ENCODE results near the gene ALDH5A1.

Gene ALDH5A1

GRCh38 chr6:24576447-24576846, 81.7 kb downstream of the ALDH5A1 start:
- no peak for DNase-seq

- DNase-seq = peak; percentile 51
Measured at GRCh38 chr6:24581084-24581669, 86.4 kb downstream of the ALDH5A1 start.

- DNase-seq = peak; percentile 99
Measured at GRCh38 chr6:24583463-24584381, 89.0 kb downstream of the ALDH5A1 start.

GRCh38 chr6:24584382-24584720, 89.6 kb downstream of the ALDH5A1 start:
- DNase-seq = peak; percentile 97
